GM23338 (cell line): ENCODE results near the gene IGSF5. TPM values are rescaled to one million over a fixed set of nuclear protein-coding genes. Genes with fewer than 3 reads are reported as not detected.

Experiments used
- ATAC-seq: fragments of 200-7000 bp; cut with Tn5 transposase; 3 replicates; pipeline ENCODE4 v1.9.1; 2020
- DNase-seq: peaks from one replicate; pipeline ENCODE4 v3.0.0-alpha.2; 2015; ENCODE audit warnings: low spot score
- H2AFZ ChIP-seq: fragments of 200-600 bp; sonication (generic); 2 replicates; pipeline ENCODE4 v1.8.0; 2016; ENCODE audit warnings: antibody characterized with exemption, mild to moderate bottlenecking, moderate library complexity
- H3F3A ChIP-seq: fragments of 200-600 bp; sonication (generic); replicated peaks from 2 replicates; pipeline ENCODE4 v1.8.0; 2017; ENCODE audit warnings: antibody characterized with exemption, mixed run types, low read depth
- H3K27ac ChIP-seq: fragments of 200-600 bp; sonication (generic); 2 replicates; pipeline ENCODE4 v1.6.1; 2016; ENCODE audit warnings: low read depth
- H3K27me3 ChIP-seq: fragments of 200-600 bp; sonication (generic); 2 replicates; pipeline ENCODE4 v1.8.0; 2016; ENCODE audit warnings: mild to moderate bottlenecking, mixed run types, moderate library complexity; ENCODE audit not compliant: insufficient read depth
- H3K36me3 ChIP-seq: fragments of 200-600 bp; sonication (generic); 2 replicates; pipeline ENCODE4 v1.8.0; 2016; ENCODE audit warnings: mild to moderate bottlenecking; ENCODE audit not compliant: insufficient read depth
- H3K4me1 ChIP-seq: fragments of 200-600 bp; sonication (generic); 2 replicates; pipeline ENCODE4 v1.8.0; 2016; ENCODE audit warnings: mild to moderate bottlenecking, moderate library complexity; ENCODE audit not compliant: insufficient read depth
- H3K4me2 ChIP-seq: fragments of 200-600 bp; sonication (generic); 2 replicates; pipeline ENCODE4 v1.7.1; 2017; ENCODE audit warnings: mixed run types
- H3K4me3 ChIP-seq: fragments of 200-600 bp; sonication (generic); 2 replicates; pipeline ENCODE4 v1.6.1; 2016; ENCODE audit warnings: mixed run types
- H3K79me2 ChIP-seq: fragments of 200-600 bp; sonication (generic); replicated peaks from 2 replicates; pipeline ENCODE4 v1.8.0; 2017; ENCODE audit warnings: mild to moderate bottlenecking; ENCODE audit not compliant: insufficient read depth
- H3K9me2 ChIP-seq: fragments of 200-600 bp; sonication (generic); 2 replicates; pipeline ENCODE4 v1.8.0; 2017; ENCODE audit not compliant: insufficient read depth
- H4K20me1 ChIP-seq: fragments of 200-600 bp; sonication (generic); replicated peaks from 2 replicates; pipeline ENCODE4 v1.8.0; 2017; ENCODE audit warnings: mild to moderate bottlenecking; ENCODE audit not compliant: insufficient read depth
- H3K27ac Mint-ChIP-seq: 2 replicates; pipeline ENCODE4 v1.8.0; 2020; ENCODE audit warnings: inconsistent platforms, mild to moderate bottlenecking, moderate library complexity, mixed read lengths
- H3K27me3 Mint-ChIP-seq: 3 replicates; pipeline ENCODE4 v1.8.0; 2022; ENCODE audit warnings: low read depth, mild to moderate bottlenecking, moderate library complexity, mixed read lengths, inconsistent platforms; ENCODE audit not compliant: insufficient read depth, poor library complexity
- H3K36me3 Mint-ChIP-seq: 3 replicates; pipeline ENCODE4 v1.8.0; 2021; ENCODE audit warnings: low read depth, mild to moderate bottlenecking, inconsistent platforms, moderate library complexity, mixed read lengths
- H3K4me1 Mint-ChIP-seq: 3 replicates; pipeline ENCODE4 v1.8.0; 2020; ENCODE audit warnings: mild to moderate bottlenecking, inconsistent platforms, mixed read lengths
- H3K4me3 Mint-ChIP-seq: 3 replicates; pipeline ENCODE4 v1.8.0; 2021; ENCODE audit warnings: moderate library complexity, mild to moderate bottlenecking, inconsistent platforms, mixed read lengths
- H3K9me3 Mint-ChIP-seq: 3 replicates; pipeline ENCODE4 v1.8.0; 2020; ENCODE audit warnings: moderate library complexity, mild to moderate bottlenecking, inconsistent platforms, mixed read lengths
- EZH2 ChIP-seq: fragments of 200-600 bp; sonication (generic); IDR thresholded peaks from one replicate; pipeline ENCODE4 v1.8.0; 2017; ENCODE audit warnings: antibody characterized with exemption, mild to moderate bottlenecking, low read depth; ENCODE audit not compliant: unreplicated experiment
- EZH2phosphoT487 ChIP-seq: fragments of 200-600 bp; sonication (generic); IDR thresholded peaks from one replicate; pipeline ENCODE4 v1.8.1; 2018; ENCODE audit warnings: antibody characterized with exemption; ENCODE audit not compliant: unreplicated experiment
- NANOG ChIP-seq: IDR thresholded peaks from 2 replicates; pipeline ENCODE4 v1.6.1; 2016; ENCODE audit warnings: antibody characterized with exemption, borderline replicate concordance
- POLR2AphosphoS5 ChIP-seq: IDR thresholded peaks from 2 replicates; pipeline ENCODE4 v1.6.1; 2016; ENCODE audit warnings: antibody characterized with exemption, low read depth
- ZNF462 ChIP-seq: fragments of 250-450 bp; sonication (Bioruptor Pico); IDR thresholded peaks from 2 replicates; pipeline ENCODE4 v1.5.0; 2020; ENCODE audit warnings: mild to moderate bottlenecking, moderate library complexity
- polyA plus RNA-seq: library from polyadenylated mRNA; unstranded; fragments of >200 nt; fragmentation: Nextera tagmentation; extraction: Ambion mirVana; gene quantifications from 2 replicates; pipeline ENCODE4 v1.2.1, GENCODE V29; 2016
- total RNA-seq: library from RNA; depleted of rRNA; stranded (reverse); fragments of >200 nt; shearing (Covaris generic); gene quantifications from 2 replicates; pipeline ENCODE4 v1.2.3, GENCODE V29; 2014

The IGSF5 gene
- total and polyA plus RNA-seq, 2 experiments from 2014 or later, result 4.4 to 10.1 TPM

- Mint-ChIP-seq H3K4me3 (no peak overlapping the region), H3K36me3 (peaks cover 5% of the 10 kb centered on the region), H3K9me3 (peaks cover 3% of the 10 kb centered on the region), H3K27me3 (peaks cover 6% of the 10 kb centered on the region), H3K27ac (no peak overlapping the region), H3K4me1 (peaks cover 9% of the 10 kb centered on the region; the same call in 2 of the 3 replicates)
- Histone ChIP-seq H3K27me3 (no peaks in the 10 kb centered on the region), H3K36me3 (no peaks in the 10 kb centered on the region), H3F3A (no peaks in the 10 kb centered on the region), H3K79me2 (no peaks in the 10 kb centered on the region), H3K9me2 (no peaks in the 10 kb centered on the region), H3K4me2 (no peak overlapping the region), H3K4me3 (no peak overlapping the region), H3K4me1 (no peaks in the 10 kb centered on the region), H2AFZ (no peak overlapping the region), H4K20me1 (no peaks in the 10 kb centered on the region), H3K27ac (no peak overlapping the region)
- TF ChIP-seq ZNF462 (no peak), NANOG (no peak), POLR2AphosphoS5 (no peak), EZH2 (no peak), EZH2phosphoT487 (no peak)
- no peak for ATAC-seq
- no peak for DNase-seq
Observed at GRCh38 chr21:39756285-39756684, 11.3 kb downstream of the IGSF5 start.

- Histone ChIP-seq H3K4me3 (no peak overlapping the region), H3K4me1 (no peaks in the 10 kb centered on the region), H3K79me2 (no peaks in the 10 kb centered on the region), H2AFZ (no peak overlapping the region), H3K36me3 (no peaks in the 10 kb centered on the region), H3K4me2 (no peak overlapping the region), H3K27ac (no peak overlapping the region), H3K9me2 (0 out of 2 replicates have a peak, but pooled peaks cover 11% of the 10 kb centered on the region), H3F3A (no peaks in the 10 kb centered on the region), H4K20me1 (no peaks in the 10 kb centered on the region; the same call in 1 of the 2 replicates), H3K27me3 (no peaks in the 10 kb centered on the region)
- H3K36me3 Mint-ChIP-seq, result no peaks in the 10 kb centered on the region; the same call in 2 of the 3 replicates
- no peaks in the 10 kb centered on the region; the same call in 2 of the 3 replicates for H3K9me3 Mint-ChIP-seq
- peaks cover 2% of the 10 kb centered on the region for H3K27me3 Mint-ChIP-seq
- no peak overlapping the region for H3K4me3 Mint-ChIP-seq
- DNase-seq (no peak), ATAC-seq (no peak)
- H3K4me1 Mint-ChIP-seq, result no peaks in the 10 kb centered on the region
- H3K27ac Mint-ChIP-seq, result no peak overlapping the region
- no peak for TF ChIP-seq ZNF462
Observed at GRCh38 chr21:39763272-39763970, 18.4 kb downstream of the IGSF5 start.
